Measurements from ENCODE around the gene LDLRAD4. TPM values are rescaled to one million over a fixed set of nuclear protein-coding genes. Genes with fewer than 3 reads are reported as not detected.

The LDLRAD4 gene
- polyA plus RNA-seq, 3 donors = 10.3 to 11.5 (median 10.9) TPM

DNA sequence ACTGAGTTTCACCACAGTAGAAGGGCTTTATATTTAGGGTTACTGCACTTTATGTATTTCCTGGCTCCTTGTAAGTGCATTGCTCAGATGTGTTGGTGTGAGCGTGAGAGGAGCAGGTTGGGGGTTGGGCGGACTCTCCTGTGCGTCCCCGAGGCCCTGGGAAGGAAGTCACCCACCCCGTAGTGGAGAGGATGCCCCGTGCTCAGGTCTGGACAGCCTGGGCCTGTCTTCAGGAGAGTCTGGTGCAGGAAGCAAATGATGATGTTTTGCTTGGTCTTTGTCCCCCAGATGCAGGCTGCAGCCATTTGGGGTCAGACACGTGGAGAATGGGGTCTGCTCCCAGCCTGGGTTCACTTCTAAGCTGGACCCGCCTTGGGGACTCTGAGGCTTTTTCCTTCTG is 182.8 kb downstream of the LDLRAD4 start:
- DNase-seq (ENCODE audit: extremely low read depth in 1 of 11, low read depth in 9 of 11, low spot score in 4 of 11) = no peak

GRCh38 chr18:13401826-13402225 is 183.3 kb downstream of the LDLRAD4 start:
- no peak for DNase-seq (ENCODE audit: extremely low read depth in 1 of 11, low read depth in 9 of 11, low spot score in 4 of 11)

DNA sequence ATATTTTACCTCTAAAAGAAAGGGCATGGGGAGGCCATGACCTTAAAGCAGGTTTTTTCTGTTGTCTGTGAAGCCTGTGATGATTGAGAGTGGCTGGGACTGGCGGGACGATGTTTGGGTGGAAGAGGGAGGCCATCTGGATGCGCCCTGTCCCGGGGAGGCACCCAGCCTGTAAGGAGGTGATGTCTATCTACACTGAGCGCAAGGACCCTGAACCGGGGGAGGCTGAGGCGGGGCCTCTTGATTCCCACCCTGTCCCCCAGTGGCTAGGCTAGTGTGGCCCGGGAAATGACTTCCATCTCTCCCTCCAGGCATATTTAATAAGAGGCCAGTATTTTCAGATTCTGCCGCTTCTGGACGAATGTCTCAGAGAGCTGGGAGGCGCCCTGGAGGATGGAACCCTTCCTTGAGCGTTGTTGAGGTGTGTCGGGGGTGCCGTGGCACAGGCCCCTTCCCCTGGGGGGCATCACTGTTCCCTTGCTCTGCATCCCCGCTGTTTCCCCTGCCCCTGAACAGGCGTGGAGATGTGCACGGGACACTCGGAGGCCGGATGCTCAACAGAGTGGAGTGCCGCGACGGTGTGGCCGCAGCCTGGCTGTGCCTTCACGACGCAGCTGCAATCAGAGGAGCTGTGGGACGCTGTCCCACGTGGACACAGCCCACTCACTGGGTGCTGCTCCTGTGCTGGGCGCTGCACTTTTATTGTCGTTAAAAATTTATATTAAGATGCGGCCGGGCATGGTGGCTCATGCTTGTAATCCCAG is 185.4 kb downstream of the LDLRAD4 start:
- DNase-seq (ENCODE audit: extremely low read depth in 1 of 11, low read depth in 9 of 11, low spot score in 4 of 11) = no peak

DNA sequence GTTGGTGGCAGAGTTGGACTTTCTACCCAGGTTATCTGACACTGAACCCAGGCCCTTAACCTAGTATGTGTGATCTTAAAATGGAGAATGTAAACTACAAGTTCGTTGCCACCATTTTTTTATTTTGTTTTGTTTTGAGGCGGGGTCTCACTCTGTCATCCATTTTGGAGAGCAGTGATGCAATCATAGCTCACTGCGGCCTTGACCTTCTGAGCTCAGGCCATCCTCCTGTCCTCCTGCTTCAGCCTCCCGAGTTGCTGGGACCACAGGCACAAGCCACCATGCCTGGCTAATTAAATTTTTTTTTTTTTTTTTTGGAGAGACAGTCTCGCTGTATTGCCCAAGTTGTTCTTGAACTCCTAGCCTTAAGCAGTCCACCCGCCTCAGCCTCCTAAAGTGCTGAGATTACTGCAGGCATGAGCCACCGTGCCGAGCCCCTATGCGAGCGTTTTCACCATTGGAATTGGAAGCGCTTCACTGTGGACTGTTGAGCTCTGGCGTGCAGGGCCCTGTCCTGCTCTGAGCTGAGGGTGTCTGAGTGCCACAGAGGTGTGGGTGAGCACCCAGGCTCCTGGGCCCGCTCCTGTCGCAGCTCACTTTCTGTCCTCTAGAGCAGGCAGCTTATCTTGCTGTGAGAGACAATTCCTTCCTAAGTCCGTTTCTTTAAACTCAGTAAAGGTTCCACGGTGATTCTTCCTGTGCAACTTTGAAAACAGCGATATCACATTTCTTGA is 186.9 kb downstream of the LDLRAD4 start:
- no peak for DNase-seq (ENCODE audit: extremely low read depth in 1 of 11, low read depth in 9 of 11, low spot score in 4 of 11)

DNA sequence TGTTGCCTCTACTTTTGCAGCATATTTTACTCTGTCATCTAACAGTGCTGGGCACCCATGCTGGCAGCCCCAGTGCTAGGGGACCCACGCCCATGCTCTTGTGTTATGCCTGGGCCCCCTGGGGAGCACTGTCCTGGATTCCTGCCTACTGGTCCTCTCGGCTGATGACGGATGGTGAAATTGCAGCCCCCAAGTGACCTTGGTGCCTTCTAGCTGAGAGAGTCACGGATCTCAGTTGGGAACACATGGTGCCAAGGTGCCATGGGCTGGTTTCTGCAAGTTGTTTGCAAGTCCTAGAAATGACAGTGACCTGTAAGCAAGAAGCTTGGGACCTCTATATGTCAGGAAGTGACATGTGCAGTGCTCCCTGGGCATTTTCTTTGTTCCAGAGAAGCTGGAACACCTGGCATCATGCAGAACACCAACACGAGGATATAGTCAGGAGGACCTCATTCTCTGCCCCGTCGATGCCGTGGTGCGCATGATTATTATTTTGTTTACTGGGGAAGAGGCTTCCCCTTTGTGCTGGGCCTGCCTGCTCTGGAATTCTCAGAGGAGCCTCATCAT is 187.6 kb downstream of the LDLRAD4 start:
- no peak for DNase-seq (ENCODE audit: extremely low read depth in 1 of 11, low read depth in 9 of 11, low spot score in 4 of 11)

DNA sequence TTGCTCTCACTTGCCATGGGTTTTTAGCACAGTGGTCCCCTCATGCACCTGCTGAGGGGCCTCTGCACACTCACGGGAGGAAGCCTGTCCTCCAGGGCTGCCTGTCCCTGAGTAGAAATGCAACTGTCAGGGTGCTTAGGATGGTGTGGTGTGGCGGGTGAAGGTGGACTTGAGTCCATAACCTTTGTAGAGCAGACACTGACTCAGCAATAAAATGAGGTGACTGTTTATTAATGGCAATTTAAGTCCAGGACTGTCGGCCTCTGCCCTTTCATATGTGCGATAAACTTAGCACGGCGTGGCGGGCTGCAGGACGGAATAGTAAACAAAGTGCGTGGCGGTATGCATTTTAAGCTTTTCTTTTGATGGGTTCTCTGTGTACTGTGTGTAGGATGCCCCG is 188.2 kb downstream of the LDLRAD4 start:
- DNase-seq (ENCODE audit: extremely low read depth in 1 of 11, low read depth in 9 of 11, low spot score in 4 of 11) = no peak

- DNase-seq (ENCODE audit: extremely low read depth in 1 of 11, low read depth in 9 of 11, low spot score in 4 of 11) = no peak
These were observed 188.9 kb downstream of the LDLRAD4 start for GRCh38 chr18:13407484-13407883.

- no peak for DNase-seq (ENCODE audit: extremely low read depth in 1 of 11, low read depth in 9 of 11, low spot score in 4 of 11)
These were observed 190.5 kb downstream of the LDLRAD4 start for GRCh38 chr18:13409026-13409425.

DNA sequence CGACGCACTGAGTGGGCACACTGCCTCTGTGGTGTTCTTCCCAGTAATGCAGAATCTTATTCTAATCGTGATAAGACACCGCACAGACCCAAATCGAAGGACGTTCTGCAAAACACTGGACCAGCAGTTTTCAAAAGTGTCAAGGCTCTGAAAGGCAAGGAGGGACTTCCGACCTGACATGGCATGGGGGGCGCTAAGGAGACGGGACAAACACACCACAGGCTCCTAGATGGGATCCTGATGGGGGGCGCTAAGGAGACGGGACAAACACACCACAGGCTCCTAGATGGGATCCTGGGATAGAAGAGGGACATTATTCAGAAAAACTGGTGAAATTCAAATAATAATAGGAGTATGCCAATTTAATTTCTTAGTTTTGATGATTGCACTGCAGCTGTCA is 191.4 kb downstream of the LDLRAD4 start:
- DNase-seq (ENCODE audit: extremely low read depth in 1 of 11, low read depth in 9 of 11, low spot score in 4 of 11) = no peak

DNA sequence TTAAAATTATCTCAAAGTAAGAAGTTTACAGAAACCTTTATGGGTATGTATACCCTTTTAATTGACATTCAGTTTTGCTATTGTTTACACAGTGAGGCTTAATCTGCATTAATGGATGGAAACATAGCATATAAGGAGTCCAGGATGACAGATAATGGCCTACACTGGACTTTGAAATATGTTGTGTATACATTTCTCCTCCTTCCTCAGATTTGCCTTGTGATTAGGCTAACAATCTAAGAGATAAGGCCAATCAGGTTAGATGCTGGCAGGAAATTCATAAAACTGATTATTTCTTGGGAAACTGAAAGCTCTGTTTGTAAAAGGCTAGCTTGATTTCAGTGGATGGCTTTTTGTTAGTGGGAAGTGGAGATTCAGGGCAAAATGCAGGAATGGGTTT is 191.9 kb downstream of the LDLRAD4 start:
- no peak for DNase-seq (ENCODE audit: extremely low read depth in 1 of 11, low read depth in 9 of 11, low spot score in 4 of 11)

DNA sequence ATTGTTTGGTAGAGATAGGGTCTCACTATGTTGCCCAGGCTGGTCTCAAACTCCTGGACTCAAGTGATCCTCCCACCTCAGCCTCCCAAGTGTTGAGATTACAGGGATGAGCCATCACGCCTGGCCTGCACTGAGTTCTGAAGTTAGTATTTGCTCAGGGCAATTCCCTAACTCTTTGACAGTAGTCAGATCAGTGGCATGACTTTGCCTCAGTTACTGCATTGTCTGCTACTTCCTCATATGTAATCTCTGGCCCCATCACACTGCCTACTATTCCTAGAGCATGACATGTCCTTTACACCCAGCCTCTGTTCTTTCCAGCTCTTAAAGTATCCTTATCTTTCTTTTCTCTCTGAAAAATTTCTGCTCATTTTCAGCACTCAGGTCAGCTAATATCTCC is 193.5 kb downstream of the LDLRAD4 start:
- DNase-seq (ENCODE audit: extremely low read depth in 1 of 11, low read depth in 9 of 11, low spot score in 4 of 11) = no peak

- DNase-seq (ENCODE audit: extremely low read depth in 1 of 11, low read depth in 9 of 11, low spot score in 4 of 11) = no peak
These were observed 194.3 kb downstream of the LDLRAD4 start for GRCh38 chr18:13412901-13413300.

GRCh38 chr18:13414102-13414501 is 195.5 kb downstream of the LDLRAD4 start:
- DNase-seq (ENCODE audit: extremely low read depth in 1 of 11, low read depth in 9 of 11, low spot score in 4 of 11) = no peak

DNA sequence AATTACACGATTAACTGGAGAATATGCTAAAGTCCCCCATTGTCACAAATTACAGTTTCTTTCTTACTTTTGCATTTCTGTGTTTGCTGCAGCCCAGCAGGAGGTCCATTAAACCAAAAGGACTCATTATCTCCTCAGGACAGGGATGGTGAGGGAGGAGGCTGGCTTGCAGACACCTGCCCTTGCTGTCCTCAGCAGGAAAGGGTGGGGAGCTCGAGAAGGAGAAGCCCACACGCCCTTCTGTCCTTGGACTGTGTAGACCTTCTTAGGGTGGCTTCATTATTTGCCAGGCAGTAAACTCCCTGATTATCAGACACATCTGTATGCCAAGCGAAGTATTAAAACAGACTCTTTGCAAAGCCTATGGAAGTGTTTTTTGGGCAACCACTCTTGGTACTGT is 196.0 kb downstream of the LDLRAD4 start:
- no peak for DNase-seq (ENCODE audit: extremely low read depth in 1 of 11, low read depth in 9 of 11, low spot score in 4 of 11)

DNA sequence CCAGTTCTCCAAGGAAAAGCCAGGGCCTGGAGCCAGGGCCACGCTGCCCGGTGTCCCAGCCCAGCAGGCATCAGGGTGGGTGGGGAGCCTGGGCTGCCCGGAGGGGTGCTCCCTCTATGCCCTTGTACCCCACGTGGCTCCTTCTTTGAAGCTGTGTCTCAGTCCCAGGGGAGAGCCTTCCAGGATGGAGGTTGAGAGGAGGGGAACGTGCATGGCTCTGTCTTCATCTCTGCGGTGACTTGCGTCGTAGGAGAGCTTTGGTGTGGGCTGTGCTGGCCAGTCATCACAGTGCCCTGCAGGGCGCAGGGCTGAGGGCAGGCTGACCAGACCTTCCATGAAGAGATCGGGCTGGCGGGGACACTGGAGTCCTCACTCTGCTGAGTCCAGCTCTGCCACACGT is 197.2 kb downstream of the LDLRAD4 start:
- DNase-seq (ENCODE audit: extremely low read depth in 1 of 11, low read depth in 9 of 11, low spot score in 4 of 11) = no peak

DNA sequence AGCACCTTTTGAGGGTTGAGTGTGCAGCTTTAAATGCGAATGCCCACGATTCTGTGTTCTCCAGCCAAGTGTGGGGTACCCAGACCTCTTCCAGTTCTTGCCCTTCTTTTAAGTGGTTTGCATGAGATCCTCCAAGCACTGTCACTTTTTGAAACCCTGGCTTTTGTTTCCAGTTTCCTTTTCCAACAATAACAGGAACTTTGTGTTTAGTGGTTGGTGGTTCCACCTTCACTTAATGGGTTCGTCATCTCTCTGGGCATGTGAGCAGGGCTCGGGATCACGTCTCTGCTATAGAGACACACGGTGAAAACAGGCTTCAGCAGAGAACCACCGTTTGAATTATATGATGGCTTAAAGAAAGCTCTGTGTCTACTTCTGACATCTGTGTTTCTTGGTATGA is 197.6 kb downstream of the LDLRAD4 start:
- no peak for DNase-seq (ENCODE audit: extremely low read depth in 1 of 11, low read depth in 9 of 11, low spot score in 4 of 11)

DNA sequence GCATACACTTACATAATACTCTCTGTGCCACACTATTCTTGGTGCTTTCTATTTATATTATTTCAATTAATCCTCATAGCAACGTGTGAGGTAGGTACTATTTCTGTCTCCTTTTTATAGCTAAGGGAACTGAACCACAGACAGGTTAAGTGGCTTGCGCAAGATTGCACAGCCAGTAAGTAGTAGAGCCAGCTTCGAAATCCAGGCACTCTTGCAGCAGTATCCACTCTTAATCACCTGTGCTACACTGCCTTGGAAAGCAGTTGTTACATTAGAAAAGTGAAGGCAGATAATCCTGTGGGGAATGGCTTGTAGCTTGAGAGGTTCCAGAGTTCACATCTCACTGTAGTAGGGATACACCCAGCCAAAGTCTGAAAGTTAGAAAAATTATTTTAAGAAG is 198.3 kb downstream of the LDLRAD4 start:
- DNase-seq (ENCODE audit: extremely low read depth in 1 of 11, low read depth in 9 of 11, low spot score in 4 of 11) = no peak

- no peak for DNase-seq (ENCODE audit: extremely low read depth in 1 of 11, low read depth in 9 of 11, low spot score in 4 of 11)
These were observed 199.6 kb downstream of the LDLRAD4 start for GRCh38 chr18:13418013-13418710.

DNA sequence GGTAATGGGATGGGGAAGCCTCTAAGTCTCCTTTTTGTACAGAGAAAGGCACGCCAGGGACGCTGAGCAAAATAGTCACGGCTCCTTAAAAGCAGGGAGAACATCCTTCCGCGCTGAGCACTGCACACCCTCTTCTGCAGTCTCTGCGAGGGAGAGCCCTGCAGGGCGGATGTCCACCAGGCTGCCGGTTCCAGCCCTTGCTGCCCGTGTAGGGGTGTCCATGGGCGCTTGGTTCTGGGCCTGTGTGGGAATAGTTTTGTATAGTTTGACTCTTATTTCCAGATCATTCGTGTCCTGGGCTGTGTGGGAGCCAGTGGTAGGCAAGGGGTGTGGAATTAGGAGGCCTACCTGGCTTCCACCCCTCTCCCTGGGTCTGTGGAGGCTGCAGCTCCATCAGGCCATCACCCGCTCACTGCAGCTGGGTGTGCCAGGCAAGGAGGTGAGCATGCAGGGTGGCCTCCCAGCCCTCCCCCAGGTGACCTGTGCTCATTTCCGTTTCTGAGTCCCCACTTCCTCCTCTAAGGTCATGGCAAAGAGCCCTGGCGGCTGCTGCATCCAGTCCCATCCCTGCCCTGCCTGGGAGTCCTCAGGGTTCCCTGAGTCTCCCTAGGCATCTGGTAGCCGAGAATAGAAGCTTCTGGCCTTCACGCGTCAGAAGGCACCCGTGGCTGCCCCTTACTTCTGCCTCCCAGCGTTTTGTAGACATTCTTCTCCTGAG is 202.6 kb downstream of the LDLRAD4 start:
- no peak for DNase-seq (ENCODE audit: extremely low read depth in 1 of 11, low read depth in 9 of 11, low spot score in 4 of 11)
